Peyer's patch (tissue), 4 donors: ENCODE results near the gene PTPRK. TPM values are rescaled to one million over a fixed set of nuclear protein-coding genes. Genes with fewer than 3 reads are reported as not detected.

ENCODE experiments used
- DNase-seq, 3 donors: peaks; one replicate each; pipeline ENCODE4 v3.0.0-alpha.2; 2017 to 2019
- H3K27ac ChIP-seq, 4 donors: fragments of 200-600 bp; sonication (generic); one replicate each; pipeline ENCODE4 v1.5.1; 2016 to 2019
- H3K27me3 ChIP-seq, 2 donors: fragments of 200-600 bp; sonication (generic); one replicate each; pipeline ENCODE4 v1.5.1; 2019
- H3K36me3 ChIP-seq, 3 donors: fragments of 200-600 bp; sonication (generic); one replicate each; pipeline ENCODE4 v1.5.1; 2016 to 2019
- H3K4me1 ChIP-seq, 4 donors: fragments of 200-600 bp; sonication (generic); one replicate each; pipeline ENCODE4 v1.5.1; 2016 to 2019
- H3K4me3 ChIP-seq, 4 donors: fragments of 200-600 bp; sonication (generic); 1 replicate in 3 of 4; 2 replicates in 1 of 4; pipeline ENCODE4 v1.5.1; 2016 to 2019; ENCODE audit warnings: mild to moderate bottlenecking in 1 of 4
- H3K9me3 ChIP-seq, 4 donors: fragments of 200-600 bp; sonication (generic); one replicate each; pipeline ENCODE4 v1.5.1; 2016 to 2019; ENCODE audit warnings: mild to moderate bottlenecking in 1 of 4
- CTCF ChIP-seq, 6 experiments: fragments of 450-650 bp in 4 of 6; fragments of 200-600 bp in 2 of 6; sonication (generic) in 1 of 6; IDR thresholded peaks; one replicate each; pipeline ENCODE4 v1.5.1; 2017 to 2019; ENCODE audit warnings: antibody characterized with exemption in 6 of 6, mild to moderate bottlenecking in 3 of 6, moderate library complexity in 1 of 6
- POLR2A ChIP-seq, 2 donors: fragments of 450-650 bp; IDR thresholded peaks; one replicate each; pipeline ENCODE4 v1.5.1; 2017; ENCODE audit warnings: antibody characterized with exemption in 2 of 2, mild to moderate bottlenecking in 2 of 2, moderate library complexity in 2 of 2
- total RNA-seq, 4 donors: library from RNA; depleted of rRNA; stranded (reverse); fragments of >200 nt; gene quantifications; one replicate each; pipeline ENCODE4 v1.1.0, GENCODE V29; 2016

Gene PTPRK
- total RNA-seq, 4 donors from 2014 or later: 109 to 192 (median 153) TPM

- no peak overlapping the region for H3K27ac ChIP-seq
- no peaks in the 10 kb centered on the region for H3K27me3 ChIP-seq
- no peaks in the 10 kb centered on the region for H3K4me1 ChIP-seq
- H3K4me3 ChIP-seq: no peak overlapping the region
- TF ChIP-seq CTCF (IDR thresholded peaks at IDR 0.05) (no peak), POLR2A (IDR thresholded peaks at IDR 0.05) (no peak)
- H3K36me3 ChIP-seq: no peaks in the 10 kb centered on the region
- H3K9me3 ChIP-seq: no peaks in the 10 kb centered on the region
- no peak for DNase-seq
These were observed 566.3 kb downstream of the PTPRK start for GRCh38 chr6:127954082-127954481.

- Histone ChIP-seq H3K27ac (peak overlapping the region in 1 of 4 donors; percentile 29), H3K27me3 (no peaks in the 10 kb centered on the region), H3K36me3 (no peaks in the 10 kb centered on the region), H3K4me3 (no peak overlapping the region), H3K4me1 (no peaks in the 10 kb centered on the region), H3K9me3 (no peaks in the 10 kb centered on the region)
- no peak for DNase-seq
- TF ChIP-seq CTCF (IDR thresholded peaks at IDR 0.05) (no peak), POLR2A (IDR thresholded peaks at IDR 0.05) (no peak)
These were observed 567.6 kb downstream of the PTPRK start for GRCh38 chr6:127952831-127953230.

- H3K27me3 ChIP-seq: no peaks in the 10 kb centered on the region
- H3K4me1 ChIP-seq: no peaks in the 10 kb centered on the region
- H3K9me3 ChIP-seq: no peaks in the 10 kb centered on the region
- H3K36me3 ChIP-seq: no peaks in the 10 kb centered on the region
- TF ChIP-seq CTCF (IDR thresholded peaks at IDR 0.05): no peak
- no peak for TF ChIP-seq POLR2A (IDR thresholded peaks at IDR 0.05)
- H3K4me3 ChIP-seq: no peak overlapping the region
- peak overlapping the region in 3 of 4 donors; percentile 29 to 55 (median 34) for H3K27ac ChIP-seq
- no peak for DNase-seq
These were observed 568.2 kb downstream of the PTPRK start for GRCh38 chr6:127952176-127952575.

GRCh38 chr6:127951172-127951917, 569.1 kb downstream of the PTPRK start:
- Histone ChIP-seq H3K9me3 (no peaks in the 10 kb centered on the region), H3K4me1 (no peaks in the 10 kb centered on the region), H3K36me3 (no peaks in the 10 kb centered on the region), H3K27ac (peak overlapping the region; percentile 29 to 57 (median 37)), H3K4me3 (no peak overlapping the region), H3K27me3 (no peaks in the 10 kb centered on the region)
- no peak for TF ChIP-seq CTCF (IDR thresholded peaks at IDR 0.05)
- no peak for TF ChIP-seq POLR2A (IDR thresholded peaks at IDR 0.05)
- DNase-seq: no peak

GRCh38 chr6:127950566-127951145, 569.7 kb downstream of the PTPRK start:
- Histone ChIP-seq H3K36me3 (no peaks in the 10 kb centered on the region), H3K9me3 (no peaks in the 10 kb centered on the region), H3K4me3 (no peak overlapping the region), H3K27me3 (no peaks in the 10 kb centered on the region), H3K4me1 (no peaks in the 10 kb centered on the region), H3K27ac (peak overlapping the region; percentile 19 to 57 (median 28))
- TF ChIP-seq POLR2A (IDR thresholded peaks at IDR 0.05) (no peak), CTCF (IDR thresholded peaks at IDR 0.05) (no peak)
- DNase-seq: no peak
